IgD-negative memory B cell (primary cell): ENCODE results near the gene KRTAP1-5. TPM values are rescaled to one million over a fixed set of nuclear protein-coding genes. Genes with fewer than 3 reads are reported as not detected.

ENCODE experiments used
- polyA plus RNA-seq: library from polyadenylated mRNA; unstranded; fragments of 300-500 nt; fragmentation: Illumina TruSeq; gene quantifications from one replicate; pipeline ENCODE4 v1.2.3, GENCODE V29; 2021

The KRTAP1-5 gene
- polyA plus RNA-seq, 1 donor from 2014 or later, result not detected

Other genes starting within 250 kb of the KRTAP1-5 start
- not detected for gene KRT27, start 244.7 kb downstream of the KRTAP1-5 start, polyA plus RNA-seq
- gene KRT28, start 227.2 kb downstream of the KRTAP1-5 start, polyA plus RNA-seq, result not detected
- 201 TPM for gene KRT10, start 204.6 kb downstream of the KRTAP1-5 start, polyA plus RNA-seq
- gene KRT12, start 160.0 kb downstream of the KRTAP1-5 start, polyA plus RNA-seq, result not detected
- gene KRT20, start 142.0 kb downstream of the KRTAP1-5 start, polyA plus RNA-seq, result not detected
- gene KRT23, start 89.6 kb downstream of the KRTAP1-5 start, polyA plus RNA-seq, result not detected
- not detected for gene KRT39, start 60.3 kb downstream of the KRTAP1-5 start, polyA plus RNA-seq
- gene KRT40, start 42.9 kb downstream of the KRTAP1-5 start, polyA plus RNA-seq, result not detected
- gene KRTAP3-3, start 33.0 kb downstream of the KRTAP1-5 start, polyA plus RNA-seq, result not detected
- not detected for gene KRTAP3-2, start 27.3 kb downstream of the KRTAP1-5 start, polyA plus RNA-seq
- not detected for gene KRTAP3-1, start 18.1 kb downstream of the KRTAP1-5 start, polyA plus RNA-seq
- not detected for gene KRTAP1-4, start 3.0 kb upstream of the KRTAP1-5 start, polyA plus RNA-seq
- not detected for gene KRTAP1-3, start 7.7 kb upstream of the KRTAP1-5 start, polyA plus RNA-seq
- gene KRTAP1-1, start 14.2 kb upstream of the KRTAP1-5 start, polyA plus RNA-seq, result not detected
- not detected for gene KRTAP2-1, start 20.1 kb upstream of the KRTAP1-5 start, polyA plus RNA-seq
- not detected for gene KRTAP2-2, start 28.0 kb upstream of the KRTAP1-5 start, polyA plus RNA-seq
- gene KRTAP2-3, start 32.9 kb upstream of the KRTAP1-5 start, polyA plus RNA-seq, result not detected
- gene KRTAP2-4, start 38.7 kb upstream of the KRTAP1-5 start, polyA plus RNA-seq, result not detected
- not detected for gene KRTAP4-7, start 56.9 kb upstream of the KRTAP1-5 start, polyA plus RNA-seq
- gene KRTAP4-8, start 70.9 kb upstream of the KRTAP1-5 start, polyA plus RNA-seq, result not detected
- gene KRTAP4-16, start 75.0 kb upstream of the KRTAP1-5 start, polyA plus RNA-seq, result not detected
- not detected for gene KRTAP4-9, start 78.2 kb upstream of the KRTAP1-5 start, polyA plus RNA-seq
- gene KRTAP4-11, start 91.2 kb upstream of the KRTAP1-5 start, polyA plus RNA-seq, result not detected
- gene KRTAP4-12, start 97.0 kb upstream of the KRTAP1-5 start, polyA plus RNA-seq, result not detected
- not detected for gene KRTAP4-6, start 113.3 kb upstream of the KRTAP1-5 start, polyA plus RNA-seq
- not detected for gene KRTAP4-5, start 122.6 kb upstream of the KRTAP1-5 start, polyA plus RNA-seq
- not detected for gene KRTAP4-4, start 133.5 kb upstream of the KRTAP1-5 start, polyA plus RNA-seq
- gene KRTAP4-3, start 141.0 kb upstream of the KRTAP1-5 start, polyA plus RNA-seq, result not detected
- not detected for gene KRTAP4-2, start 151.0 kb upstream of the KRTAP1-5 start, polyA plus RNA-seq
- gene KRTAP4-1, start 157.7 kb upstream of the KRTAP1-5 start, polyA plus RNA-seq, result not detected
- gene KRTAP9-1, start 162.7 kb upstream of the KRTAP1-5 start, polyA plus RNA-seq, result not detected
- gene KRTAP9-2, start 199.4 kb upstream of the KRTAP1-5 start, polyA plus RNA-seq, result not detected
- not detected for gene KRTAP9-3, start 205.2 kb upstream of the KRTAP1-5 start, polyA plus RNA-seq
- not detected for gene KRTAP9-8, start 210.8 kb upstream of the KRTAP1-5 start, polyA plus RNA-seq
- gene KRTAP9-4, start 222.5 kb upstream of the KRTAP1-5 start, polyA plus RNA-seq, result not detected
- gene KRTAP9-9, start 228.2 kb upstream of the KRTAP1-5 start, polyA plus RNA-seq, result not detected
- not detected for gene KRTAP9-6, start 238.2 kb upstream of the KRTAP1-5 start, polyA plus RNA-seq
- not detected for gene KRTAP9-7, start 248.5 kb upstream of the KRTAP1-5 start, polyA plus RNA-seq